ENCODE measurements around the gene NSMCE1. TPM values are rescaled to one million over a fixed set of nuclear protein-coding genes. Genes with fewer than 3 reads are reported as not detected.

The NSMCE1 gene
- total and polyA plus RNA-seq, 4 donors, result 16.5 to 39.0 (median 21.7) TPM

DNA sequence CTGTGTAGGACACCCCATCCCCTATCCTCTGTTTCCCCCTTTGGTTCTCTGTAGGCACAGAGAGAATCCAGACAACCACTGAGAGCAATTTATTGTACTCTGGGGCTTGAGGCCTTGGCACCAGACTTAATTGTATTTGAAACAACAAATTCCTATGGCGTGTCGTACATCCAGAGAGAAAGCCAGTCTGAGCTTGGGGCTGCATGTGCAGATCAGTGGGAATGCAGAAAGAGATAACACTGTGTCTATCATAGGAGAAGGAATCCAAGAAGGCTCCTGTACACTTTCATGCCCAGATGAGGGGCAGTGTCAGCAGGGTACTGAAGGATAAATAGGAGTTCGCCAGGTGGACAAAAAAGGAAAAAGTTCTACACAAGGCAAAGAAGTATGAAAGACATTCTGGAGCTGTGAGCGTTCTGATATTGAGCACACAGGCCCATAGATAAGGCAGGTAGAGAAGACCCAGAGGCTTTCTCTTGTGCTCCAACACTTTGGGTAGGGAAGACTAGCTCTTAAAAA, 23.2 kb upstream of the NSMCE1 start (continued):
- no peak for TF ChIP-seq TAF1 (conservative IDR thresholded peaks at IDR 0.05)
- no peak for TF ChIP-seq FOXA1 (IDR thresholded peaks at IDR 0.05)

DNA sequence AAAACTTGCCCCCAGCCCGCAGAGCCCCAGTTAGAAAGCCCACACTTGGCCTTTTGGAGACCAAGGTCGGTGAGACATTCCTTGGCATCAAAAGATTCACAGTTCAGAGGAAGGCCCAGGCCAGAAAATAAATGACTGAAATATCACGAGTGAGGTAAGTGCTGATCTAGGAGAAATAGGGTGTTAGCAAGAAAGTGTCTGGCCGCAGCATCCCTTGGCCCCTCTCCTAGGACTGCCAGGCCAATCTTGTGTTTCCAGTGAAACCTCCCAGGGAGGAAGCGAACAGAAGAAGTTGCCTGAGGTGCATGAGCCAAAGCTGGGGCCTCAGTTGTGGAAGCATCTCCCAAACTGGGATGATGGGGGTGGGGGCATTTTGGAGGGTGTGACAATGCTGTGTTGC, 22.5 kb upstream of the NSMCE1 start:
- no peak for DNase-seq (ENCODE audit: low spot score)
- Histone ChIP-seq H3K9me3 (ENCODE audit: control insufficient read depth in 4 of 4, low read length in 3 of 4) (no peaks in the 10 kb centered on the region), H3K27me3 (ENCODE audit: control insufficient read depth in 4 of 4, insufficient read depth in 4 of 4, low read length in 3 of 4) (no peaks in the 10 kb centered on the region), H3K4me3 (ENCODE audit: low read depth in 1 of 3, low read length in 3 of 3) (no peak overlapping the region), H3K27ac (ENCODE audit: low read depth in 1 of 2, low read length in 2 of 2) (no peak overlapping the region), H3K4me1 (ENCODE audit: control insufficient read depth in 4 of 4, insufficient read depth in 4 of 4, low read length in 3 of 4) (no peaks in the 10 kb centered on the region), H3K9ac (ENCODE audit: low read depth in 1 of 2, low read length in 2 of 2) (no peak overlapping the region), H3K36me3 (ENCODE audit: control insufficient read depth in 4 of 4, insufficient read depth in 3 of 4, low read depth in 1 of 4, low read length in 3 of 4) (no peaks in the 10 kb centered on the region)
- WGBS, result 87% methylated on average over 5 of the region's 5 CpGs
- TF ChIP-seq, protein P1, sequence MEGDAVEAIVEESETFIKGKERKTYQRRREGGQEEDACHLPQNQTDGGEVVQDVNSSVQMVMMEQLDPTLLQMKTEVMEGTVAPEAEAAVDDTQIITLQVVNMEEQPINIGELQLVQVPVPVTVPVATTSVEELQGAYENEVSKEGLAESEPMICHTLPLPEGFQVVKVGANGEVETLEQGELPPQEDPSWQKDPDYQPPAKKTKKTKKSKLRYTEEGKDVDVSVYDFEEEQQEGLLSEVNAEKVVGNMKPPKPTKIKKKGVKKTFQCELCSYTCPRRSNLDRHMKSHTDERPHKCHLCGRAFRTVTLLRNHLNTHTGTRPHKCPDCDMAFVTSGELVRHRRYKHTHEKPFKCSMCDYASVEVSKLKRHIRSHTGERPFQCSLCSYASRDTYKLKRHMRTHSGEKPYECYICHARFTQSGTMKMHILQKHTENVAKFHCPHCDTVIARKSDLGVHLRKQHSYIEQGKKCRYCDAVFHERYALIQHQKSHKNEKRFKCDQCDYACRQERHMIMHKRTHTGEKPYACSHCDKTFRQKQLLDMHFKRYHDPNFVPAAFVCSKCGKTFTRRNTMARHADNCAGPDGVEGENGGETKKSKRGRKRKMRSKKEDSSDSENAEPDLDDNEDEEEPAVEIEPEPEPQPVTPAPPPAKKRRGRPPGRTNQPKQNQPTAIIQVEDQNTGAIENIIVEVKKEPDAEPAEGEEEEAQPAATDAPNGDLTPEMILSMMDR (IDR thresholded peaks at IDR 0.05; ENCODE audit: low read depth, low read length, missing input control), result no peak
- no peak for TF ChIP-seq EGR1 (IDR thresholded peaks at IDR 0.05; ENCODE audit: low read depth in 2 of 2)
- TF ChIP-seq SP1 (IDR thresholded peaks at IDR 0.05), result no peak
- no peak for TF ChIP-seq NR2F2 (IDR thresholded peaks at IDR 0.05)
- no peak for TF ChIP-seq RAD21 (IDR thresholded peaks at IDR 0.05)
- no peak for TF ChIP-seq HNF4A (conservative IDR thresholded peaks at IDR 0.05)
- TF ChIP-seq, protein P2, sequence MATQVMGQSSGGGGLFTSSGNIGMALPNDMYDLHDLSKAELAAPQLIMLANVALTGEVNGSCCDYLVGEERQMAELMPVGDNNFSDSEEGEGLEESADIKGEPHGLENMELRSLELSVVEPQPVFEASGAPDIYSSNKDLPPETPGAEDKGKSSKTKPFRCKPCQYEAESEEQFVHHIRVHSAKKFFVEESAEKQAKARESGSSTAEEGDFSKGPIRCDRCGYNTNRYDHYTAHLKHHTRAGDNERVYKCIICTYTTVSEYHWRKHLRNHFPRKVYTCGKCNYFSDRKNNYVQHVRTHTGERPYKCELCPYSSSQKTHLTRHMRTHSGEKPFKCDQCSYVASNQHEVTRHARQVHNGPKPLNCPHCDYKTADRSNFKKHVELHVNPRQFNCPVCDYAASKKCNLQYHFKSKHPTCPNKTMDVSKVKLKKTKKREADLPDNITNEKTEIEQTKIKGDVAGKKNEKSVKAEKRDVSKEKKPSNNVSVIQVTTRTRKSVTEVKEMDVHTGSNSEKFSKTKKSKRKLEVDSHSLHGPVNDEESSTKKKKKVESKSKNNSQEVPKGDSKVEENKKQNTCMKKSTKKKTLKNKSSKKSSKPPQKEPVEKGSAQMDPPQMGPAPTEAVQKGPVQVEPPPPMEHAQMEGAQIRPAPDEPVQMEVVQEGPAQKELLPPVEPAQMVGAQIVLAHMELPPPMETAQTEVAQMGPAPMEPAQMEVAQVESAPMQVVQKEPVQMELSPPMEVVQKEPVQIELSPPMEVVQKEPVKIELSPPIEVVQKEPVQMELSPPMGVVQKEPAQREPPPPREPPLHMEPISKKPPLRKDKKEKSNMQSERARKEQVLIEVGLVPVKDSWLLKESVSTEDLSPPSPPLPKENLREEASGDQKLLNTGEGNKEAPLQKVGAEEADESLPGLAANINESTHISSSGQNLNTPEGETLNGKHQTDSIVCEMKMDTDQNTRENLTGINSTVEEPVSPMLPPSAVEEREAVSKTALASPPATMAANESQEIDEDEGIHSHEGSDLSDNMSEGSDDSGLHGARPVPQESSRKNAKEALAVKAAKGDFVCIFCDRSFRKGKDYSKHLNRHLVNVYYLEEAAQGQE (IDR thresholded peaks at IDR 0.05), result no peak

DNA sequence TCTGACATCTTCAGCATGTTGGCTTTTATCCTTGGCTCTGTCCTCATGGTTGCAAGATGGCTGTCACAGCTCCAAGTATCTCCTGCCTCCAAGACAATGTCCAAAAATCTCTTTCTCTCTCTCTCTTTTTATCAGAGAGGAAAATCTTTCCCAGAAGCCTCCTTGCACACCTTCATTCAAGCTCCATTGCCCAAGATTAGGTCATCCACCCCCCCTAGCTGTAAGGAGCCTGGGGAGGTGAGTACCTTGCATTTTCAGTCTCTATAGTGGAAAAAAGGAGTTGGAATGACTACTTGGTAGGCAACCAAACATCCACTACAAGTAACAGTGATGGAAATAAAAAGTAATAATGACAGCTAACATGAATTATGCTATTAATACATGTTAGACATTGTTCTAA, 22.0 kb upstream of the NSMCE1 start:
- Histone ChIP-seq H3K4me3 (ENCODE audit: low read depth in 1 of 3, low read length in 3 of 3) (no peak overlapping the region), H3K4me1 (ENCODE audit: control insufficient read depth in 4 of 4, insufficient read depth in 4 of 4, low read length in 3 of 4) (no peaks in the 10 kb centered on the region), H3K9ac (ENCODE audit: low read depth in 1 of 2, low read length in 2 of 2) (no peak overlapping the region), H3K27ac (ENCODE audit: low read depth in 1 of 2, low read length in 2 of 2) (no peak overlapping the region), H3K9me3 (ENCODE audit: control insufficient read depth in 4 of 4, low read length in 3 of 4) (no peaks in the 10 kb centered on the region), H3K27me3 (ENCODE audit: control insufficient read depth in 4 of 4, insufficient read depth in 4 of 4, low read length in 3 of 4) (no peaks in the 10 kb centered on the region), H3K36me3 (ENCODE audit: control insufficient read depth in 4 of 4, insufficient read depth in 3 of 4, low read depth in 1 of 4, low read length in 3 of 4) (no peaks in the 10 kb centered on the region)
- TF ChIP-seq GABPA (IDR thresholded peaks at IDR 0.05 in 1 of 2, conservative IDR thresholded peaks at IDR 0.05 in 1 of 2), result no peak
- TF ChIP-seq, protein P1 (IDR thresholded peaks at IDR 0.05; ENCODE audit: low read depth, low read length, missing input control), result no peak
- no peak for TF ChIP-seq YY1 (IDR thresholded peaks at IDR 0.05)
- no peak for TF ChIP-seq RAD21 (IDR thresholded peaks at IDR 0.05)
- no peak for TF ChIP-seq FOXA1 (IDR thresholded peaks at IDR 0.05)
- no peak for TF ChIP-seq EGR1 (IDR thresholded peaks at IDR 0.05; ENCODE audit: low read depth in 2 of 2)
- TF ChIP-seq HNF4A (conservative IDR thresholded peaks at IDR 0.05), result no peak
- TF ChIP-seq RXRA (IDR thresholded peaks at IDR 0.05), result no peak
- TF ChIP-seq FOXA2 (IDR thresholded peaks at IDR 0.05), result no peak
- TF ChIP-seq, protein P3, sequence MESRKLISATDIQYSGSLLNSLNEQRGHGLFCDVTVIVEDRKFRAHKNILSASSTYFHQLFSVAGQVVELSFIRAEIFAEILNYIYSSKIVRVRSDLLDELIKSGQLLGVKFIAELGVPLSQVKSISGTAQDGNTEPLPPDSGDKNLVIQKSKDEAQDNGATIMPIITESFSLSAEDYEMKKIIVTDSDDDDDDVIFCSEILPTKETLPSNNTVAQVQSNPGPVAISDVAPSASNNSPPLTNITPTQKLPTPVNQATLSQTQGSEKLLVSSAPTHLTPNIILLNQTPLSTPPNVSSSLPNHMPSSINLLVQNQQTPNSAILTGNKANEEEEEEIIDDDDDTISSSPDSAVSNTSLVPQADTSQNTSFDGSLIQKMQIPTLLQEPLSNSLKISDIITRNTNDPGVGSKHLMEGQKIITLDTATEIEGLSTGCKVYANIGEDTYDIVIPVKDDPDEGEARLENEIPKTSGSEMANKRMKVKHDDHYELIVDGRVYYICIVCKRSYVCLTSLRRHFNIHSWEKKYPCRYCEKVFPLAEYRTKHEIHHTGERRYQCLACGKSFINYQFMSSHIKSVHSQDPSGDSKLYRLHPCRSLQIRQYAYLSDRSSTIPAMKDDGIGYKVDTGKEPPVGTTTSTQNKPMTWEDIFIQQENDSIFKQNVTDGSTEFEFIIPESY (IDR thresholded peaks at IDR 0.05), result no peak
- no peak for TF ChIP-seq JUND (IDR thresholded peaks at IDR 0.05)
- no peak for TF ChIP-seq NR2F2 (IDR thresholded peaks at IDR 0.05)
- TF ChIP-seq TAF1 (conservative IDR thresholded peaks at IDR 0.05), result no peak
- TF ChIP-seq HNF4G (IDR thresholded peaks at IDR 0.05), result no peak
- TF ChIP-seq, protein P4, sequence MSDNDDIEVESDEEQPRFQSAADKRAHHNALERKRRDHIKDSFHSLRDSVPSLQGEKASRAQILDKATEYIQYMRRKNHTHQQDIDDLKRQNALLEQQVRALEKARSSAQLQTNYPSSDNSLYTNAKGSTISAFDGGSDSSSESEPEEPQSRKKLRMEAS (IDR thresholded peaks at IDR 0.05), result no peak
- no peak for DNase-seq (ENCODE audit: low spot score)
